Uterus (tissue), 2 donors: Measurements from ENCODE around the gene TNFRSF4.

Experiments
- CTCF ChIP-seq, 4 experiments: fragments of 200-600 bp in 2 of 4; fragments of 450-650 bp in 2 of 4; sonication (generic) in 2 of 4; IDR thresholded peaks; one replicate each; pipeline ENCODE4 v1.5.1; 2016 to 2019; ENCODE audit warnings: antibody characterized with exemption in 4 of 4, mild to moderate bottlenecking in 2 of 4, moderate library complexity in 1 of 4
- POLR2A ChIP-seq, 2 donors: fragments of 450-650 bp; IDR thresholded peaks; one replicate each; pipeline ENCODE4 v1.6.1; 2016; ENCODE audit warnings: antibody characterized with exemption in 2 of 2, mild to moderate bottlenecking in 1 of 2, moderate library complexity in 1 of 2

GRCh38 chr1:1204425-1204920 lies 9.5 kb downstream of the TNFRSF4 start:
- TF ChIP-seq CTCF (IDR thresholded peaks at IDR 0.05) (no peak), POLR2A (IDR thresholded peaks at IDR 0.05) (no peak)
